ENCODE data around the gene CLBA1. TPM values are rescaled to one million over a fixed set of nuclear protein-coding genes. Genes with fewer than 3 reads are reported as not detected.

The CLBA1 gene
- total RNA-seq, 5 donors from 2014 or later (not counting 1 experiment from before 2014, with no cell fraction given), result 1.2 to 3.4 (median 2.7) TPM

DNA sequence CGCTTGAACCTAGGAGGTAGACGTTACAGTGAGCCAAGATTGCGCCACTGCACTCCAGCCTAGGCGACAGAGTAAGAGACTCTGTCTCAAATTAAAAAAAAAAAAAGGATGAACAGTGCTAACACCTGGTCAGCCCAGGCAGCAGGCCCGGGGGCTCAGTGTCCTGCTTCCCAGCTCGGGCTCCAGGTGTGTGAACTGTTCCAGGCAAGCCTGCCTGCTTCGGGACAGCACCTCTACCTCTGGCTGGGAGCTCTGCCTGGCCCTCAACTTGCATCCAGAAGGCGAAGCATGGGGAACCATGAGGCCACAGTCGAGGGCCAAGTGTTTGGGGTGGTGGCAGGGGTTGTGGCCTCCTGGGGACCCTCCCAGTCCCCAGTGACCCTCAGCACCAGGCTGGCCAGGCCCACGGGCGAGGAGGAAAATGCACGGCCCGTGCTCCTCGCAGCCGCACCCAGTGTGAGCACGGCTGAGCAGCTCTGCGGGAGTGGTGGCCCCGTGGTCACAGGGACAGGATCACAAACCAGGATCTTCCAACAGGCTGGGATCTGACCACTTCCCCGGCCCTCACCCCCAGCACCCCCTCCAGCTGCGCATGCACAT is 19.8 kb downstream of the CLBA1 start:
- CTCF ChIA-PET, result interaction anchor here in 1 of 2 donors (0.6 kb wide), 1 partner anchor 31 kb away, joined by 3 read pairs; no protein-coding TSS in a partner anchor
- no peaks in the 10 kb centered on the region for H3K4me1 Mint-ChIP-seq
- Histone ChIP-seq H3K4me3 (ENCODE audit: control insufficient read depth in 1 of 2, extremely low read depth in 1 of 2, low read length in 1 of 2) (no peak overlapping the region), H3K9me3 (no peaks in the 10 kb centered on the region), H3K4me1 (ENCODE audit: control insufficient read depth in 1 of 2, extremely low read depth in 1 of 2, insufficient read depth in 2 of 2, low read length in 2 of 2) (no peaks in the 10 kb centered on the region), H3K27me3 (replicated peaks in 1 of 2; ENCODE audit: control insufficient read depth in 2 of 2, extremely low read depth in 1 of 2, insufficient read depth in 2 of 2, low read length in 1 of 2) (no peaks in the 10 kb centered on the region), H3K36me3 (ENCODE audit: control insufficient read depth in 2 of 2, extremely low read depth in 1 of 2, insufficient read depth in 1 of 2, low read length in 1 of 2) (peaks cover 15 to 18% of the 10 kb centered on the region in 2 donors), H3K27ac (ENCODE audit: low read length) (no peak overlapping the region)
- no peak overlapping the region for H3K4me3 Mint-ChIP-seq
- ATAC-seq (replicated peaks in 1 of 4), result no peak
- H3K36me3 Mint-ChIP-seq, result peaks cover 3% of the 10 kb centered on the region
- POLR2A ChIA-PET, result interaction anchor here in 1 of 2 donors (0.6 kb wide), 1 partner anchor 15 kb away, joined by 4 read pairs; no protein-coding TSS in a partner anchor
- DNase-seq, result no peak
- H3K27me3 Mint-ChIP-seq, result no peaks in the 10 kb centered on the region
- H3K27ac Mint-ChIP-seq, result no peak overlapping the region
- no peaks in the 10 kb centered on the region for H3K9me3 Mint-ChIP-seq
- 88% methylated on average over 19 of the region's 20 CpGs for WGBS (ENCODE audit: insufficient coverage)

DNA sequence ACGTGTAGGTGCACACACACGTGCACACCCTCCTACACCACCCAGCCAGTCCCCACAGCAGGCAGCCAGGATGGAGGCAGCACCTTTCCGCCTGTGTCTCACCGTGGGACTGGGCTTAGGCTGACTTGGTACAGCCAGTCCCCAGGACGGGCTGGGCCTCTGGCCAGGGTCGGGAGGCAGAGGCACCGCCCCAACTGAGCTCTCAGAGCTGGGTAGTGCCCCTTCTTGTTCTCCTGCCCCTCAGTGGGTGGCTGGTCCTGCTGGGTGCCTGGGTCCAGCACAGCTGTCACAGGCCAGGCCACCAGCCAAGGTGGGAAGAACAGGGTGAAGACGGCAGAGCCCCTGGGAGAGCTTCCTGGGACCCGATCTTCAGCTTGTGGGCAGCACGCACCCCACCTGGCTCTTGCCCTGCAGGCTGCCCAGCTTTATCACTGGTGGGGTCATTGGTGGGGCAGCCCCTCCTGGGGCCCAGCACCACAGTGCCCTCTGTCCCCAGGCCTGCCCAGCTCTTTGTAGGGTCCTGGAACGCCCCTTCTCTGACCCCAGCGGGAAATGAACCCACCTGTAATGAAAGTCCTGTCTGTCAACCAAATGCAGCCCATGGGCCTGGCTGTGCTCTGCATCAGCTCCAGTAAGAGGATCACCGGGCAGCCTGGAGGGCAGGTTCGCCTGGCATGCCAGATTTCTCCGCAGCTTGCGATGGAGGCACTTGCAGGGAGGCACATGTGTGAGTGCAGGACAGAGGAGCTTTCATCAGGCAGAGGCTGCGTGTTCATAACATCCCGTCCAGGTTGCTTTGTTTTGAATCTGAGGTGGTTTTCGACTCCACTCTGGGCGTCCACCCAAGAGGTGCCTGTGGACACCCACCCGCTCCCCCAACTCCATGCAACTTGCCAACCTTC is 20.6 kb downstream of the CLBA1 start:
- Mint-ChIP-seq H3K27me3 (no peaks in the 10 kb centered on the region), H3K4me3 (no peak overlapping the region), H3K36me3 (peaks cover 3% of the 10 kb centered on the region), H3K9me3 (no peaks in the 10 kb centered on the region), H3K27ac (no peak overlapping the region), H3K4me1 (no peaks in the 10 kb centered on the region)
- H3K4me1 ChIP-seq (ENCODE audit: control insufficient read depth in 1 of 2, extremely low read depth in 1 of 2, insufficient read depth in 2 of 2, low read length in 2 of 2), result no peaks in the 10 kb centered on the region
- 90% methylated on average over 10 of the region's 21 CpGs for WGBS (ENCODE audit: insufficient coverage)
- no peak overlapping the region for H3K4me3 ChIP-seq (ENCODE audit: control insufficient read depth in 1 of 2, extremely low read depth in 1 of 2, low read length in 1 of 2)
- H3K36me3 ChIP-seq (ENCODE audit: control insufficient read depth in 2 of 2, extremely low read depth in 1 of 2, insufficient read depth in 1 of 2, low read length in 1 of 2), result peaks cover 19 to 23% of the 10 kb centered on the region in 2 donors
- ATAC-seq (replicated peaks in 1 of 4) (no peak), DNase-seq (no peak)
- CTCF ChIA-PET, result interaction anchor here in 1 of 2 donors (0.6 kb wide), 1 partner anchor 32 kb away, joined by 3 read pairs; no protein-coding TSS in a partner anchor
- no peaks in the 10 kb centered on the region for H3K9me3 ChIP-seq
- no peaks in the 10 kb centered on the region for H3K27me3 ChIP-seq (replicated peaks in 1 of 2; ENCODE audit: control insufficient read depth in 2 of 2, extremely low read depth in 1 of 2, insufficient read depth in 2 of 2, low read length in 1 of 2)
- POLR2A ChIA-PET, result no interaction called here
- H3K27ac ChIP-seq (ENCODE audit: low read length), result no peak overlapping the region

DNA sequence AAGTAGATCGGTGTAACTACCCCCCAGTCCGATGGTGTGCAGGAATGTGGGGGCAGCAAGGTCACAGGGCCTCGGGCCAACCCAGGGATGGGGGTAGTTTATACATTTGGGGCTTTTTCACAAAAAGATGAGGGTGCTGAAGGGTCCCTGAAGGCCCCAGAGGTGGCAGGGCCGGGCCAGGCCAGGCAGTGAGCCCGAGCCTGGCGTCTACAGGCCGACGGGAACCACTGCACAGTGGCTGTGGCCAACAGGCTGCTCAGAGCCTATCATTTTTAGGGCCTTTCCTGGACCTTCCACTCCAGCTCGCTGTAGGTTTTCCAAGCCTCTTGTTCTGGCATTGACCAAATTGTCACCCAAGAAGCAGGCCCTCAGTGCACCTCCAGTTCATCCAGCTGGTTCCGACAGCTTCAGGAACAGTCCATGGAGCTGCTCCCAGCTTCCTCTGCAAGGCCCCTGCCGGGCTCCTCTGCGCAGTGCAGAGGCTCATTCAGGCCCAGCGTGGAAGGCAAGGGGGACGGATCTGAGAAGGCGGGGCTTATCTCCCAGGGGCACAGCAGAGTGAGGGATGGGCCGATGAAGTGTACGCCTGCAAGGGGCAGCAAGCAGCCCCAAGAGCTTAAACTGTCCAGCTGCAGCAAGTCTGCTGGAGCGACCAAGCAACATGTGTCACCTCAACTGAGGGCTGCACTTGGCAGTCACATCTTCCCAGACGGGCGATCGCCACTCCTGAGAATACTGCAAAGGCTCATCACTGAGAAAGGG is 21.4 kb downstream of the CLBA1 start:
- no peak for ATAC-seq (replicated peaks in 1 of 4)
- 92% methylated on average over 19 of the region's 21 CpGs for WGBS (ENCODE audit: insufficient coverage)
- H3K27ac ChIP-seq (ENCODE audit: low read length), result no peak overlapping the region
- no peaks in the 10 kb centered on the region for H3K4me1 Mint-ChIP-seq
- H3K4me3 Mint-ChIP-seq, result no peak overlapping the region
- H3K27ac Mint-ChIP-seq, result no peak overlapping the region
- POLR2A ChIA-PET, result interaction anchor here in 1 of 2 donors (0.6 kb wide), 1 partner anchor 15 kb away, joined by 3 read pairs; no protein-coding TSS in a partner anchor
- H3K4me3 ChIP-seq (ENCODE audit: control insufficient read depth in 1 of 2, extremely low read depth in 1 of 2, low read length in 1 of 2), result no peak overlapping the region
- no peaks in the 10 kb centered on the region for H3K27me3 ChIP-seq (replicated peaks in 1 of 2; ENCODE audit: control insufficient read depth in 2 of 2, extremely low read depth in 1 of 2, insufficient read depth in 2 of 2, low read length in 1 of 2)
- peaks cover 0 to 5% of the 10 kb centered on the region in 2 experiments for H3K4me1 ChIP-seq (ENCODE audit: control insufficient read depth in 1 of 2, extremely low read depth in 1 of 2, insufficient read depth in 2 of 2, low read length in 2 of 2)
- H3K9me3 ChIP-seq, result no peaks in the 10 kb centered on the region
- CTCF ChIA-PET, result no interaction called here
- peaks cover 23 to 30% of the 10 kb centered on the region in 2 donors for H3K36me3 ChIP-seq (ENCODE audit: control insufficient read depth in 2 of 2, extremely low read depth in 1 of 2, insufficient read depth in 1 of 2, low read length in 1 of 2)
- H3K36me3 Mint-ChIP-seq, result peaks cover 9% of the 10 kb centered on the region
- no peaks in the 10 kb centered on the region for H3K9me3 Mint-ChIP-seq
- H3K27me3 Mint-ChIP-seq, result no peaks in the 10 kb centered on the region
- no peak for DNase-seq

DNA sequence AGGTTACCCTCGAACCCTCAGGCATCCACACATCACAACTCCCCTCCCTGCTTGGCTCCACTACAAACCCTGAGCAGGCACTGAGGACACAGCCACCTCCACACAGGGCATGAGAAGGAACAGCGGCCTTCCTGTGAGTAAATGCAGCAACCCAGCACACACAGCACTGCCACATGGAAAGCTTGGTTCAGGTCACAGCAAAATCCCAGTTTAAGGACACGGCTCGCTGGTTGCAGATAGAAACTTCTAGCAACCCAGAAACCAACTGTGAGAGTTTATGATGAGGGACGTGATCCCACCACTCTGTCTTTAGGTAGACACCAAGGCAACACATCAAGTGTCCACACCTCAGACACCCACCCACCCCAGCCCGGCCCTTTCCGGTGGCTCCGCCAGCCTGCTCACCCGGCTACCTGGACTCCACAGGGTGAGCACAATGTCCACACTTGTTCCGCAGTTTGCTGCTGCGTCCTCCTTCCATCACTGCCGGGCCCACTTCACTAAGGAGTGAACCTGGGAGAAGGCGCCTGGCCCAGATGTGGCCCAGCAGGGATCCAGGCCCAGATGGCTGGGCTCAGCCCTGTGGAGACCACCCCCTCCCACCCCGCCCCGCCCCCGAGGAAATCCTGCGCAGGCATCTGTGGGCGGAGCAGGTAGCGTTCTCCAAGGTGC is 22.1 kb downstream of the CLBA1 start:
- WGBS (ENCODE audit: insufficient coverage), result 93% methylated on average over 2 of the region's 19 CpGs
- CTCF ChIA-PET, result no interaction called here
- H3K27me3 ChIP-seq (replicated peaks in 1 of 2; ENCODE audit: control insufficient read depth in 2 of 2, extremely low read depth in 1 of 2, insufficient read depth in 2 of 2, low read length in 1 of 2), result no peaks in the 10 kb centered on the region
- no peak overlapping the region for H3K27ac ChIP-seq (ENCODE audit: low read length)
- no peak for DNase-seq
- Mint-ChIP-seq H3K27me3 (no peaks in the 10 kb centered on the region), H3K9me3 (no peaks in the 10 kb centered on the region), H3K27ac (no peak overlapping the region), H3K4me1 (peaks cover 0 to 6% (median 0%) of the 10 kb centered on the region in 3 donors), H3K4me3 (no peak overlapping the region), H3K36me3 (peaks cover 9% of the 10 kb centered on the region)
- no peaks in the 10 kb centered on the region for H3K9me3 ChIP-seq
- ATAC-seq (replicated peaks in 1 of 4), result no peak
- peaks cover 0 to 11% of the 10 kb centered on the region in 2 experiments for H3K4me1 ChIP-seq (ENCODE audit: control insufficient read depth in 1 of 2, extremely low read depth in 1 of 2, insufficient read depth in 2 of 2, low read length in 2 of 2)
- peaks cover 23 to 30% of the 10 kb centered on the region in 2 donors for H3K36me3 ChIP-seq (ENCODE audit: control insufficient read depth in 2 of 2, extremely low read depth in 1 of 2, insufficient read depth in 1 of 2, low read length in 1 of 2)
- H3K4me3 ChIP-seq (ENCODE audit: control insufficient read depth in 1 of 2, extremely low read depth in 1 of 2, low read length in 1 of 2), result no peak overlapping the region
- POLR2A ChIA-PET, result interaction anchor here in 1 of 2 donors (0.6 kb wide), 1 partner anchor 14 kb away, joined by 3 read pairs; no protein-coding TSS in a partner anchor

DNA sequence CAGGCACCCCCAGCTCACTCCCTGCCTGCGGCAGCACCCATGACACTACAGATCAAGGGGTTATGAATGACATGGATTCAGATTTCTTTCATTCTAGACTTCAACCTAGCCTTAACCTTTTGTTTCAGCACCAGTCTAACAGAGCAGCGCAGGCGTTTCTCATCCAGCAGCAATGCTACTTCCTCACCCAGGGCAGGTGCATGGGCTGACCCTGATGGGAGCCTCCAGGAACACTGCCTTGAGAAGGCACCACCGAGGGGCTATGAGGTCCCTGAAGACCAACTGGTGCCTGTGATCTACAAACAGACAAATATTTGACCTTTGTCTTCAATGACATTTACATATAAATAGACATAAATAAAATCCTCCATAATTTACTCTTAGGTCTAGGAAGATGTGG is 24.5 kb downstream of the CLBA1 start:
- Mint-ChIP-seq H3K36me3 (peaks cover 12% of the 10 kb centered on the region), H3K9me3 (no peaks in the 10 kb centered on the region), H3K4me1 (peaks cover 21 to 26% (median 22%) of the 10 kb centered on the region in 3 donors), H3K27me3 (no peaks in the 10 kb centered on the region), H3K27ac (no peak overlapping the region), H3K4me3 (no peak overlapping the region)
- Histone ChIP-seq H3K27ac (ENCODE audit: low read length) (no peak overlapping the region), H3K9me3 (no peaks in the 10 kb centered on the region), H3K36me3 (ENCODE audit: control insufficient read depth in 2 of 2, extremely low read depth in 1 of 2, insufficient read depth in 1 of 2, low read length in 1 of 2) (peaks cover 23 to 30% of the 10 kb centered on the region in 2 donors), H3K4me1 (ENCODE audit: control insufficient read depth in 1 of 2, extremely low read depth in 1 of 2, insufficient read depth in 2 of 2, low read length in 2 of 2) (peaks cover 0 to 32% of the 10 kb centered on the region in 2 experiments), H3K27me3 (replicated peaks in 1 of 2; ENCODE audit: control insufficient read depth in 2 of 2, extremely low read depth in 1 of 2, insufficient read depth in 2 of 2, low read length in 1 of 2) (no peaks in the 10 kb centered on the region), H3K4me3 (ENCODE audit: control insufficient read depth in 1 of 2, extremely low read depth in 1 of 2, low read length in 1 of 2) (no peak overlapping the region)
- ChIA-PET POLR2A (no interaction called here), CTCF (no interaction called here)
- WGBS (ENCODE audit: insufficient coverage), result 90% methylated on average over 2 of the region's 4 CpGs
- DNase-seq (no peak), ATAC-seq (replicated peaks in 1 of 4) (no peak)
